GM21528 (cell line): ENCODE measurements around the gene HS3ST3A1.
"Not testable (repeated sequence)": the region's sequence is repeated elsewhere in the genome, so short reads cannot be mapped to it uniquely, and the experiment has no call there.

ENCODE experiments used
- ATAC-seq: cut with Tn5 transposase; IDR thresholded peaks from one replicate; pipeline ENCODE4 v1.9.1; 2021; ENCODE audit warnings: mild to moderate bottlenecking, moderate library complexity; ENCODE audit not compliant: unreplicated experiment, low FRiP score

The HS3ST3A1 gene

DNA sequence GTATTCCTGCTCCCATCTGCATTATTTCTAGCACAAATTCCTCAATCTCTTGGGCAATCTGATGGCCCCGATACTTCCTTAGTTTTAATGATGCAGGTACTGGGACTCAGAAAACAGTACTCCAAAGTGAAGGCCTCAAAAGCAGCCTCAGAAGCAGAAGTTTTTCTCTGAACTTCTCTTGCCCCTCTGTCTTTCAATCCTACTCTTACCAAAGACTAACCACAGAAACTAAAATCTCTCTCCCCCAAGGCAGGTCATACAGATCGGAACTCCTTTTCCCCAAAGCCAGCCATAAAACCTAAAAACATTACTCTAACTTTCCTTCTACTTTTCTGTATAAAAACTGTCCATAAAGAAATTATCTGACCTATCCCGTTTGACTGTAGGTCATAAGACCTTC is 103.5 kb downstream of the HS3ST3A1 start:
- no peak for ATAC-seq

DNA sequence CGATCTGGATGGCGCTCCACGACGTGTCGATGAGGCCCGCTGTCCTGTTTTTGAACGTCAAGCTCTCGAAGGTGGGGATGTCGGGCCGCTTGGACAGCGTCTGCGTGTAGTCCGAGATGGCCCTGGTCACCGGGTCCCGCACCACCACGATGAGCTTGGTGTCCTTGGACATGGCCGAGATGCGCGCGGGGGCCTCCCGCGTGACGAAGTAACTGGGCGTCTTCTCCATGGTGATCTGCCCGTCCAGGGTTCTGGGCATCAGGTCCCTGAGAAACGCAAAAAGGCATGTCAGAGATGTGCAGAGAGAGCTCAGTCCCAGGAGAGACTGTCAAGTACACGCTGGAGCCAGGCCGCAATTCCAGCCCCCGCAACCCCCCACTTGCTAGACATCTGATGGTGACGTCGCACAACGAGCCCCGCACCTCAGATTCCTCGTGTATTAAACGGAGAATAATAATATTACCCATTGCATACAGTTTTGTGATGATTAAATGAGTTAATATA is 105.1 kb downstream of the HS3ST3A1 start:
- ATAC-seq: not testable (repeated sequence)

DNA sequence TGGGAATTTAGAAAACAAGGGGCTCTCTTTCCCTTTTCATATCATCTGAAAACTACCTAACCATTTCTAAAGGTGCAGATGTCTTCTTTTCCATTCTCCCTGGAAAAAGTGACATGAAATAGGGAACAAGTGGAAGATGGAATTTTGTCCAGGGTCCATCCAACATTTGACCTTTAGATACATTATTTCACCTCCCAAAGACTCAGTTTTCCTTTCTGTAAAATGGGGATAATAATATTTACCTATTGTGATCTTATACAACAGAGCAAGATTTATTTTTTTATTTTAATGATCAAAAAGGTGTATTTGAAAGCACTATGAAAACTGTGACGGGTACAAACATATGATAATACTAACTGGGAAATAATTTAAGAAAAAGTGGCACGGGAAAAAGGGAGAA is 106.3 kb downstream of the HS3ST3A1 start:
- no peak for ATAC-seq

DNA sequence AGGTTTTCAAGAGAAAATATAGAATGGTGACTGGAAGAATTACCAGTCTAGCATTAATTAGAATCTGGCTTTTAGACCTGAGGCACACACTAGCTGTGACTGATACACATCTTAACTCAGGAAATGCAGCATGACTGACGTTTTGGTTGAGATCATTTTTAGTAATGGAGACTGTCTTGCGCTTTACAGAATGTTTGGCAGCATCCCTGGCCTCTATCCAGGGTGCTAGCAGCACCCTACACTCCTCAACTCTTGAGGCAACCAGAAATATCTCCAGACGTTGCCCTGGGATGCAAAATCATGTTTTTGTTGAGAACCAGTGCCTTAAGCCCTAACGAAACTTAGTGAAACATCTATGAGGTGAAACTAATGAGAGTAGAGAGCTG is 109.0 kb downstream of the HS3ST3A1 start:
- no peak for ATAC-seq

DNA sequence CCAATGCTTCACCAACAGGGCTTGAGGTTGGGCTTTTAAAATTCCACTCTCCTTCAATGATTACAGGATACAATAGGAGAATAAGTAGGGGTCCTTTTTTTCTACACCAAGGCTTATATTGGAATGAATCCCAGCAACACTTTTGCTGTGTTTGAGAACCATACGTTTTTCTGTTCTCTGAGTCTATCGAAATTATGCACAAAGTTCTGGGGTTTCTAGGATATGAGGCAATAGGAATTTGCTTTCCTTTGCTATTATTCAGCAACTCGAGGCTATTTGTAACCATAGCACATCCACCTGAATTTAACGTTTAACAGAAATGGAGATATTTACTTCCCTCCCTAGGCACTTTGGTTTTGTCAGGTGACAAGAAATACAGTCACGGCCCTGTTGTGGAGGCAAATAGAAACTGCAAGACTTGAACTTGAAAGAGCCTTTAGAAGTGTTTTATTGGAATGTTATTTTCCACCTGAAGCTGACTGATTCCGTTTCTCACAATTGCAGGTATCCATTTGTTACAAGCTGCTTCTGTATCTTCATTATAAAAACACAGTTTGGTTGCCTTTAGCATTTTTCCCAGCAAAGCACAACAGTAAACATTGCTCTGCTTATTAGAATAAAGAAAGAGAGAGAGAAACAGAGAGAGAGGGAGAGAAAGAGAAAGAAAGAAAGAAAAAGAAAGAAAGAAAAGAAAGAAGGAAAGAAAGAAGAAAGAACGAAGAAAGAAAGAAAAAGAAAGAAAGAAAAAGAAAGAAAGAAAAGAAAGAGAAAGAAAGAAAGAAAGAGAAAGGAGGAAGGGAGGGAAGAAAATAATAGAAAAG is 109.6 kb downstream of the HS3ST3A1 start:
- no peak for ATAC-seq

DNA sequence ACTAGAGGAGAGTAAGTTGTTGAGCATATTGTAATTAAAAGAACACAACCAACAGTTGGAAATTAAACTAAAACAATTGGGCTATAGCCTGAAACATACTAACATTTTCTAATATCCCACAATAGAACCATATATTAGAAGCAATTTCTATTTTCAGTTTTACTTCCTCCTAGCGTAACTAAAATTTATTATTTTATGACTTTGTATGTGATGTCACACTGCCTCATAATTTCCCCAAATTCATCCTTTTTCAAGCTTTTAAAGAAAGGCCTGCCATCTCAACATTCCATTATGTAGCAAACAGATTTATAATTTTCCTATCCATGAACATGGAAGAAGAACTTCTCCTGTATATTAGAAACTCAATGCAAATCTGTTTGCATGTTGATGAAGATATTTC is 110.2 kb downstream of the HS3ST3A1 start:
- no peak for ATAC-seq

DNA sequence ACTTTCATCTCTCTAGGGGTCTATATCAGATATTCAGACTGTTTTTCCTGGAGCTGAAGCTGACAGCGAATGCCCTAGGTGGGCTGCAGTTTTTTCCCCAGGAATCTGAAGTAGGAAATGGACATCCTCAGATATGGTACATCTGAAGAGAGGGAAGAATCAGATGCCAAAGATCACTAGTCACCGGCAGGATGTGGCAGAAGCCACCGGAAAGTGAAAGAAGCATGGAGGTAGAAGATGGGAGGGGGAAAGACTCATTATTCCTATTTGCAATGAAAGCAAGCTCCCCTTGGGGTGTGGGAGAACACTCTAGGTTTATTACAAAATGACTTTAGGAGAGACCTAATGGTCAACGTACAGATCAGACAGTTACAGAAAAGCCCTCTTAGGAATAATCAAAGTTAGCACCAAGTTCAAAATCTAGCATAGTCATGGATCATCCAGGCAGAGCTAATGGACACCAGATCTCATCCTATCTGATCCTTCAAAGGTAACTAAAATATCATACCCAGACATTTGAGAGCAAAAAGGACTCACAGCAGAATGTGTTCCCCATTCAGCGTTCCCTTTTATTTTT is 110.7 kb downstream of the HS3ST3A1 start:
- ATAC-seq: no peak

DNA sequence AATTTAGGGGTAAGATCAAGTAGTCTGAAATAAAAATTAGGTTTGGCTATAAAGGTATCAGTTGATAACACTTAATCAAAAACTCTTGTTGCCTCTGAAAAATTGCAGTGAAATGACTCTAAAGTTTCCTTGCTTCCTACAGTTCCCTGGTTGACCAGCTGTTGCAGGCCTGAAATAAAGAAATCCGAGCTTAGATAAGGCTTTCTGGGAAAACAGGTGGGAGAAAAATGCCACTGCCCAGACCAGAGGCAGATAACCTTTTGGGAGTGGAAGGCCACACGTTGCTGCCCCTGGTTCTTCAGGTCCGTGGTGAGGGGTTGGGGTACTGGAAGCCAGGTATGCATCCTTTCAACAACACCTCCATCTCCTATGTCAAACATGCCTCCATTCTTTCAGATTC is 111.3 kb downstream of the HS3ST3A1 start:
- ATAC-seq: no peak

DNA sequence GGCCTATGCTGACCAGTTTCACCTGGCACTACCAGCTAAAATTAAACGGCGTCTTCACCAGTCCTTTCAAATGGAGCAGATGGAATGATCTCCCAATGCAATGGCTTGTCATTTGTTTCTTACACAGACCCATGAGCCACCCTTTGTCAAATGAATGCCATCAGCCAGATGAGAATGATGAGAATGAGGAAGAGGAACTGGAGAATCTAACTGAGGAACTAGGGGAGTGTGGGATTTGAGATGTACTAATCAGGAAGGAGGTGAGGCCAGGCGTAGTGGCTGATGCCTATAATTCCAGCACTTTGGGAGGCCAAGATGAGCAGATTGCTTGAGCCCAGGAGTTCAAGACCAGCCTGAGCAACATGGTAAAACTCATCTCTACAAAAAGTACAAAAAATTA is 116.4 kb downstream of the HS3ST3A1 start:
- ATAC-seq: no peak

DNA sequence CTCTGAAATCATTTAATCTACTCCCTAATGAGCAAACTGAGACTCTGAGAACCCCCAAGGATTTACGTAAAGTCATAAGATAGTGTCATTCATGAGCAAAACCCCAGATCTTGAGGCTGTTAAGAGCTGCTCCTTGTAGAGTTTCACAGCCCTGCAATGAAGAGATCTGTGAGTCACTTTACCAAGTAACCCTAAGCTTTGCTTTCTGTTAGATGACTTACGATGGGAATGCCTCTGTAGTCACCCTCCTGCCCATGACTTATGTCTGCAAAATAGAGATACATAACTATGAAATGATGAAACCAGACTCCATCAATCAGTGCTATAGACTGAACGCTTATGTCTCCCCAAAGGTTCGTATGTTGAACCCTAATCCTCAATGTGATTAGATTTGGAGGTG is 117.7 kb downstream of the HS3ST3A1 start:
- no peak for ATAC-seq

DNA sequence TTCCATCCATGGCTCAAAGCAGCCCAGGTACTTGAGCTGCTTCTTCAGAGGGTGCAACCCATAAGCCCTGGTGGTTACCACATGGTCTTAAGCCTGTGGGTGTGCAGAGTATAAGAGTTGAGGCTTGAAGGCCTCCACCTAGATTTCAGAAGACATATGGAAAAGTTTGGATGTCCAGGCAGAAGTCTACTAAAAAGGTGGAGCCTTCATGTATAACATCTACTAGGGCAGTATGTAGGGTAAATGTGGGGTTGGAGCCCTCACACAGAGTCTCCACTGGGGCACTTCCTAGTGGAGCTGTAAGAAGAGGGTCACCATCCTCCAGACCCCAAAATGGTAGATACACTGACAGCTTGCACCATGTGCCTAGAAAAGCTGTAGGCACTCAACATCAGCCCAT is 120.9 kb downstream of the HS3ST3A1 start:
- ATAC-seq: no peak

DNA sequence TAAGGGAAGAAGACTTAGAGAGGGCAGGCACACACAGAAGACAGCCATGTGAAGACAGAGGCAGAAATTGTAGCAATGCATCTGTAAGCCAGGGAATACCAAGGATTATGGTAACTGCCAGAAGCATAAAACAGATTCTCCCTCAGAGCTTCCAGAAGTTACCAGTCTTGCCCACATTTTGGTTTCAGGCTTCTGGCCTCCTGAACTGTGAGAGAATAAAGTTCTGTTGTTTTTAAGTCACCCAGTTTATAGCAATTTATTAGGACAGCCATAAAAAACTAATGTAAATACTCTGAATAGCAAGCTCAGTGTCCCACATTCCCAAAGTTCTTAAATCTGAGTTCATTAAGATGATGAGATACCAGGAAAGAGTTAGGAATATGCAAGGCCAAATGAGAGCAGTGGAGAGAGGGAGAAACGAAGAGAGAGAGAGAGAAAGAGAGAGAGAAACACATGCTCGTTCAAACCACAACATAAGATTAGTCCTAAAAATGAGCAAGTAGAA is 123.4 kb downstream of the HS3ST3A1 start:
- ATAC-seq: no peak

DNA sequence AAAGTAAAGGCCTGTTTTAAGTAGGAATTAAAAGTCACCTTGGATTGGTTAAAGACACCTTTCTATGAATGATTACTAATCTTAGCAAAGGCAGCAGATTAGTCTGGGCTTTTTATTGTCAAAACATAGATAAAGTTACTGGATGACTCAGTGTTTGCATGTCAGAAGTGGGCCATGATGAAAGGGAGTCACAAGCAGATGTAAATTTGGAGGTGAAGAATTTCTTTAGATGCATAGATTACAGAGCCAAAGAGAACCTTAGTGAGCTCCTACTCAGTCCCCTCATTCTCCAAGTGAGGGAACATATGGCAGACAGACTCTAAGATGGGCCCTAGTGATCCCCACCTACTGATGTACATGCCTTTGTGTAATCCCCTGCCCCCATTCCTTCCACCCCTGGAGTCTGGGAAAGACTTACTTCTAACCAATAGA is 124.5 kb downstream of the HS3ST3A1 start:
- no peak for ATAC-seq

DNA sequence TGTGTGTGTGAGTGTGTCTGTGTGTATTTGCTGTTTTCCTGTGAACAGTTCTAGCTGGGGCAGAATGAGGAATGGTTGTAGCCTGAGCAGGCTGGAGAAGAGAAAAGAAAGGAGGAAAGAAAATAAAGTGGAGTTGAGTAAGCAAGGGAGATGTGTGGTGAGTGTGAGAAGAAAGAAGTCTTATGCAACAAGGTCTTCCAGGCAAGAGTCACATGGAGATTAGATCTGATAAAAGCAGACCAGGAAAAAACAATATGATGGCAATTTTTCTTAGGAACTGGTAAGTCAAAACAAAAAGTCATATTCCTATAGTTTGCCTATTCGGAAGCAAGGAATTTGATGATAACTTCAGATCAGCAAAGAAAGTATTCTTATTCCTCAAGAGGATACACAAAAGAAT is 125.0 kb downstream of the HS3ST3A1 start:
- no peak for ATAC-seq

DNA sequence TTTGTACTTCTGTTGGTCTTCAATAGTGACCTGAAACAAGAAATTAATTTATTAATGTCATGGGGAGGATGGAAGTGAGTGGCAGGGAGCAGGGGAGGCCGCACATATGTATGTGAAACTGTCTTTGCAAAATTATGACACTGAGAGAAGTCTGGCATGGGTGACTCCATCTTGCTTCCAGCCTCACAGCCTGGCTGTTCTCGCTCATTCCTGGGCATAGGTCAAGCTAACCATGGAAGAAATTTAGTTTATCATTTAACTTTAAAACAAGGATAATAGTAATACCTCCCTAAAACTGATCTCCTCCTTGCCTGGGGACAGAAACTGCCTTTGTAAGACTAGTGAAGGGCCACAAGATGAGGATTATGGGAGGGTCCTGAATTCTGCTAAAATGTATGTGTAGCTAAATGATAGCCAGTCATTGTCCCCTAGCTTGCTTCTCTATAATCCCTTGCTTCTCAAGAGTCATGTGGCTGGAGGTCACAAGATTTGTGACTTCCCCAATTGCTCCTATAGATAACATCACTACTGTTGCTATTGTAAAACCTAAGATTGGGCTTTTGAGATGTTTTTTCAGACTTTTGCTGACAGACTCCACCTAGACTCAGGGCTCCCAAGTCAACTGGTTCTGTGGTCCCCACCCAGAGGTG is 126.0 kb downstream of the HS3ST3A1 start:
- no peak for ATAC-seq

DNA sequence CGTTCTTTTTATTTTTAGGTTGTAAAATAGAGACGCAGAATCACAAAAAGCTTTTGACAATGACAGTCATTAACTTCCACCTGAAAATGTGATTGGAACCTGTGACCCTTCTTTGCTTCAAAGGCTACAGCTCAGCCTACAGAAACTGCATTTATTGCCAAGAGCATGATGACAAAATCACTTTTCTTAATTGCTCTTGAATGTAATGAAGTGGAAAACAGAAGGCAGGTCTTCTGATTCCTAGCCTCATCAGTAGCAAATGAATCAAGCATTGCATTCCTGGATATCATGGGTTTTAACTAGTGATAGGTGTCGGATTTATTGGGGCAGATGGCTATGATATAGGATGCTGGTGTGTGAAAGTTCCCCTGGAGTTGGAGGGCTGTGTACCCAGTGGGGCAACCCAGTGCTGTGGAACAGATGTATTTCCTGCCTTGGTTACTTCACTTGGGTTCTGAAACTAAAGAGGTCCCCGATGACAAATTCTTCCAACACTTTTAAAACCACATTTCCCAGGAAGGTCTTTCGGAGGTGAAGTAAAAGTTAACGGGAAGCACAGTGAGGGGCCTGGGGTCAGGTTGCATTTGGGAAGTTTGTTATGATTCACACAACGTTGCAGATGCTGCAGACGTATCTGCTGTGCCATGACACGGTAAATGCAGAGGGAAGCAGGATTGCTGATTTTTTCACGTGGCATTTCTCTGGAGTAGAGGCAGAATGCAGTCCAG is 127.5 kb downstream of the HS3ST3A1 start:
- no peak for ATAC-seq

DNA sequence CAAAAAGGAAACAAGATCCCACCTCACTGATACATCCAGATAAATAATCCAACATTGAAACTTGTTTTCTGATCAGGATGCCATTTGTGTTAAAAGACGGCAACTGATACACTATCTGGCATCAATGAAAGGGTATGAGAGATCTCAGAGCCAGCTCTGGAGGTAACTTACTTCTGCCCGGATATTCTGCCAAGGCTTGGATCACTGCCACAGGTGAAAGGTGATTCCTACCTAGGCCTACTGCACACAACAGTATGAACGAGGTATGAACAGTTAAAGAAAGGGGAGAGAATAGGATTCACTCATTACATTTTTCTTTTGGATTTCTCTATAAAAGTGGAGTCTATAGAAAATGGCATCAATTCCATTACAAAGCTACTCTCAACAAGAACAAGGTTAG is 136.1 kb downstream of the HS3ST3A1 start:
- no peak for ATAC-seq

DNA sequence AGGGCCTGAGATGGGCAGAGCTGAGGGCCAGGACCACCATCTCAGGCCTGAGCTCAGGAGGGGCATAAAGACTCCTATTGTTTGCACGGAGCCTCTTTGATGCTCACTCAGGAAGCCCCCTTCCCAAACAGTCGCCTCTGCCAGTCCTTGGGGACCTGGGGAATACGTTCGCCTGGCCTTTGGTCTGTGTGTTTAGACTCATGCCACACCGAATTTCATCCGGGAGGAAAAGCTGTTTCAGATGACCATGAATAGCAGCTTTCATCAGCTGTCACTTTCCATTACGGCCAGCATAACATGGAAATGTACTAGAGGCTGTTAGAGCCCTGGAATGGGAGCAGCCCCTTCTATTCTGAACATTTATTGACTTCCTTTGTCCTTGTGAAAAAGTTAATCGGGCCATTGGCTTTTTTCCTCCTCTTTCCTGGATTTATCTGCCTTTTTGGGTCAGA is 139.0 kb downstream of the HS3ST3A1 start:
- no peak for ATAC-seq

DNA sequence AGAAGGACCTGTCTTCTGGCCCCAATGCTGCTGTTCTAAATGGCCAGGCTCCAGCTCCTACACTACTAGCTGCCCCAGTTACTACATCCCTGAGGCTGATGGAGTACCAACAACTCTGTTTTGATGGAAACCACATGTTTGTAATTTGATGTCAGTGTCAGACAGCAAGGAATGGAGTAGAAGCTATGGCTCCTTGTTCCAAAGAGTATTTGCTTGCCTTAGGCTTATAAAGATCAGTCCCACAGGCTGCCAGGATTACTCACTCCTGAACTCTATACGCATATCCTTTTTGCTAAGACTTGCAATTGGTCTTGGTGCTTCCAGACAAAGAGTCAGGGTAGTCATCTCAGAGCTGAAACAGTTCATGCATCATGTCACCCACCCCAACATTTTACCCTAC is 139.6 kb downstream of the HS3ST3A1 start:
- ATAC-seq: no peak

DNA sequence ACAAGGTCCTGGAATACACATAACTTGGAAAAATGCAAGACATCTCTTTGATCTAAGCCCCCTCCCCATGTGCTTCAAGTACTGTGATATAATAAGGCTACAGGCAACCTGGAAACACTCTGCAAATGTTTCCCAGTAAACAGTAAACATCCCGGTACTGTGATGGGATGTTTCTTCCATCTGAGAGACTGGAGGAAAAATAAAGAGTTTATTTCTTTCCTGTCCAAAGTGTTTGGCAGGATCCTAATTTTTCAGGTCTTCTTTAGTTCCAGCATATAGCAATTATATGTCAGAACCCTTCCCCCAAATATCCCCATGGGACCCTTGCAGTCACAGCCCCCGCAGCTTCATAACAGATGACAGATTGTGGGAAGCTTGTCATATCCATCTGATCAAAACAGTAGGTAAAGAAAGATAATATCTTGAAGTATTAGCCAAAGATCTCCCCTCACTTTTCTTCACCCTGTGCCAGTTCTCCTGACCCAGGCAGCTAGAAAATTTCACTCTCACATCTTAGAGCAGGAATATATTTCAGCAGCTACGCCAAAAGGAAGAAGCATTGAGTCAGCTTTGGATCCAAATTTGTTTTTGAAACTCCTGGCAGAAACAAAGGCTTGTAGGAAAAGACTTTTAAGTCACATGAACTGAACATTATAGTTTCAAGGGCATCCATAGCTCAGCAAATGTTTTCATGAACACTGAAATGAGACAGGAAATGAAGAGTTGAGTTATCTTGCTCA is 141.3 kb downstream of the HS3ST3A1 start:
- ATAC-seq: no peak
